ENCODE results near the gene CAPN13. TPM values are rescaled to one million over a fixed set of nuclear protein-coding genes. Genes with fewer than 3 reads are reported as not detected.

The CAPN13 gene
- total and polyA plus RNA-seq, 2 donors (not counting 3 experiments of a cell fraction or from before 2014, with no cell fraction given): not detected

- TF ChIP-seq FOS (IDR thresholded peaks at IDR 0.05; ENCODE audit: borderline replicate concordance, insufficient read depth, low read length) (no peak), POLR2AphosphoS5 (IDR thresholded peaks at IDR 0.05; ENCODE audit: insufficient read depth, low read depth, low read length) (no peak), EZH2 (IDR thresholded peaks at IDR 0.05; ENCODE audit: borderline replicate concordance, low read depth, low read length, severe bottlenecking) (no peak), MYC (IDR thresholded peaks at IDR 0.05; ENCODE audit: low read depth, low read length) (no peak), JUN (IDR thresholded peaks at IDR 0.05; ENCODE audit: borderline replicate concordance, insufficient read depth, insufficient read length, low read depth) (no peak), POLR2A (IDR thresholded peaks at IDR 0.05; ENCODE audit: low read depth, low read length) (no peak), MAX (IDR thresholded peaks at IDR 0.05; ENCODE audit: insufficient read depth, insufficient read length) (no peak)
- H3K4me3 ChIP-seq (replicated peaks in 1 of 3; ENCODE audit: insufficient read depth in 1 of 3, low read depth in 1 of 3, low read length in 3 of 3): no peak overlapping the region
- dilution Hi-C loops (cut with MboI; ENCODE audit: extremely low pct_ligation_motif_present, low sequenced_read_pairs): no loop called here
- FAIRE-seq (no peak), DNase-seq (ENCODE audit: low read depth, low spot score) (no peak)
- H3K9ac ChIP-seq (replicated peaks; ENCODE audit: extremely low read depth, insufficient read depth, low read length): no peak overlapping the region
- H3K27ac ChIP-seq (ENCODE audit: insufficient read depth, low read depth, low read length): no peak overlapping the region
- H3K9me1 ChIP-seq (replicated peaks; ENCODE audit: control insufficient read depth, extremely low read depth, insufficient read depth, low read length): no peaks in the 10 kb centered on the region
- H3K27me3 ChIP-seq (ENCODE audit: control insufficient read depth in 2 of 2, insufficient read depth in 2 of 2, low read length in 2 of 2): peaks cover 0 to 6% of the 10 kb centered on the region in 2 experiments
- no peaks in the 10 kb centered on the region for H4K20me1 ChIP-seq (replicated peaks; ENCODE audit: control insufficient read depth, extremely low read depth, insufficient read depth, low read length)
- no peaks in the 10 kb centered on the region for H3K79me2 ChIP-seq (ENCODE audit: control insufficient read depth, insufficient read depth, low read length)
- intact Hi-C loops (cut with micrococcal nuclease): no loop called here
- no peak overlapping the region for H3K4me2 ChIP-seq (ENCODE audit: insufficient read depth, low read length)
- no peaks in the 10 kb centered on the region for H3K36me3 ChIP-seq (ENCODE audit: control insufficient read depth in 2 of 2, extremely low read depth in 1 of 2, insufficient read depth in 2 of 2, low read length in 2 of 2)
- ChIA-PET CTCF (no interaction called here), POLR2A (no interaction called here)
- no peaks in the 10 kb centered on the region for H3K4me1 ChIP-seq (ENCODE audit: control insufficient read depth, extremely low read depth, insufficient read depth, low read length)
- no peaks in the 10 kb centered on the region for H3K9me3 ChIP-seq (replicated peaks; ENCODE audit: control insufficient read depth, insufficient read depth, low read length)
- H2AFZ ChIP-seq (ENCODE audit: low read depth, low read length): no peak overlapping the region
- no TSS peak for BruUV-seq (replicated peaks)
Observed at GRCh38 chr2:30677861-30678385, 129.3 kb downstream of the CAPN13 start.

GRCh38 chr2:30677231-30677630, 130.0 kb downstream of the CAPN13 start:
- H3K9me3 ChIP-seq (replicated peaks; ENCODE audit: control insufficient read depth, insufficient read depth, low read length): no peaks in the 10 kb centered on the region
- H4K20me1 ChIP-seq (replicated peaks; ENCODE audit: control insufficient read depth, extremely low read depth, insufficient read depth, low read length): no peaks in the 10 kb centered on the region
- no peak for DNase-seq (ENCODE audit: low read depth, low spot score)
- no peaks in the 10 kb centered on the region for H3K36me3 ChIP-seq (ENCODE audit: control insufficient read depth in 2 of 2, extremely low read depth in 1 of 2, insufficient read depth in 2 of 2, low read length in 2 of 2)
- H2AFZ ChIP-seq (ENCODE audit: low read depth, low read length): no peak overlapping the region
- no peaks in the 10 kb centered on the region for H3K79me2 ChIP-seq (ENCODE audit: control insufficient read depth, insufficient read depth, low read length)
- H3K4me3 ChIP-seq (replicated peaks in 1 of 3; ENCODE audit: insufficient read depth in 1 of 3, low read depth in 1 of 3, low read length in 3 of 3): no peak overlapping the region
- no peak overlapping the region for H3K9ac ChIP-seq (replicated peaks; ENCODE audit: extremely low read depth, insufficient read depth, low read length)
- H3K4me2 ChIP-seq (ENCODE audit: insufficient read depth, low read length): no peak overlapping the region
- no peak for FAIRE-seq
- BruUV-seq (replicated peaks): no TSS peak
- ChIA-PET POLR2A (no interaction called here), CTCF (no interaction called here)
- dilution Hi-C loops (cut with MboI; ENCODE audit: extremely low pct_ligation_motif_present, low sequenced_read_pairs): no loop called here
- intact Hi-C loops (cut with micrococcal nuclease): no loop called here
- no peaks in the 10 kb centered on the region for H3K4me1 ChIP-seq (ENCODE audit: control insufficient read depth, extremely low read depth, insufficient read depth, low read length)
- H3K27ac ChIP-seq (ENCODE audit: insufficient read depth, low read depth, low read length): no peak overlapping the region
- TF ChIP-seq CTCF (IDR thresholded peaks at IDR 0.05; ENCODE audit: extremely low read depth in 1 of 2, insufficient read depth in 1 of 2, low read depth in 1 of 2, low read length in 2 of 2): no peak
- no peak for TF ChIP-seq POLR2AphosphoS5 (IDR thresholded peaks at IDR 0.05; ENCODE audit: insufficient read depth, low read depth, low read length)
- TF ChIP-seq GATA2 (IDR thresholded peaks at IDR 0.05; ENCODE audit: insufficient read depth, insufficient read length, low read depth, low read length): no peak
- TF ChIP-seq MYC (IDR thresholded peaks at IDR 0.05; ENCODE audit: low read depth, low read length): no peak
- TF ChIP-seq POLR2A (IDR thresholded peaks at IDR 0.05; ENCODE audit: low read depth, low read length): no peak
- no peak for TF ChIP-seq MAX (IDR thresholded peaks at IDR 0.05; ENCODE audit: insufficient read depth, insufficient read length)
- TF ChIP-seq FOS (IDR thresholded peaks at IDR 0.05; ENCODE audit: borderline replicate concordance, insufficient read depth, low read length): no peak
- TF ChIP-seq JUN (IDR thresholded peaks at IDR 0.05; ENCODE audit: borderline replicate concordance, insufficient read depth, insufficient read length, low read depth): no peak
- TF ChIP-seq EZH2 (IDR thresholded peaks at IDR 0.05; ENCODE audit: borderline replicate concordance, low read depth, low read length, severe bottlenecking): no peak
- H3K27me3 ChIP-seq (ENCODE audit: control insufficient read depth in 2 of 2, insufficient read depth in 2 of 2, low read length in 2 of 2): peaks cover 0 to 6% of the 10 kb centered on the region in 2 experiments
- no peaks in the 10 kb centered on the region for H3K9me1 ChIP-seq (replicated peaks; ENCODE audit: control insufficient read depth, extremely low read depth, insufficient read depth, low read length)

All from endothelial cell of umbilical vein (primary cell).